PFSK-1 (cell line): ENCODE data around the gene KLF6.

Experiments
- POLR2AphosphoS5 ChIP-seq: IDR thresholded peaks from 2 replicates; pipeline ENCODE4 v1.6.1; 2012; ENCODE audit warnings: low read depth, mild to moderate bottlenecking, control low read depth, low read length, moderate library complexity
- REST ChIP-seq, 2 experiments: IDR thresholded peaks; 2 replicates each; pipeline versions ENCODE4 v1.6.1 to v1.8.0; 2011 to 2012; ENCODE audit warnings: low read depth in 2 of 2, low read length in 2 of 2, control low read depth in 1 of 2, inconsistent platforms in 1 of 2, mild to moderate bottlenecking in 1 of 2, moderate library complexity in 1 of 2; ENCODE audit not compliant: insufficient read depth in 1 of 2
- SIN3A ChIP-seq: IDR thresholded peaks from 2 replicates; pipeline ENCODE4 v1.6.1; 2012; ENCODE audit warnings: mild to moderate bottlenecking, low read length, moderate library complexity, borderline replicate concordance; ENCODE audit not compliant: insufficient read depth
- TAF1 ChIP-seq: IDR thresholded peaks from 2 replicates; pipeline ENCODE4 v1.6.1; 2012; ENCODE audit warnings: low read length, control low read depth, borderline replicate concordance; ENCODE audit not compliant: insufficient read depth

DNA sequence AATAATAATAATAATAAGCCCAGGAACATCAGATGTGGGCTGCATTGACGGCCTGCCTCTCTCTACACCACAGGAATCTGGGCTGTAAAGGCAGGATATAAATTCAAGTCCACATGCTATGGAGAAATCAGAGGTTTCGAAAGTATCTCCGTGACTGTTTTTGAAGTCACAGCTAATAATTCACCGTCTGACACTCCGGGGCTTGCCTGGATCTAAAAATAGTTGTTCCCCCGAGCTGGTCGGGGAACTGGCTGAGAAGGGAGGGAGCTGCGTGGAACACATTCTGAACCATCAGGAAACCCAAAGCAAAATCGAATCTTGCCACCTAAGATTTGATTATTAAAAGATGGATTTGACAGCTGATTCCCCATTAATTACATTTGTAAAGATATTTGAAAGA, 35.4 kb downstream of the KLF6 start:
- TF ChIP-seq TAF1, result no peak
- no peak for TF ChIP-seq POLR2AphosphoS5
- no peak for TF ChIP-seq SIN3A
- no peak for TF ChIP-seq REST (IDR thresholded peaks at IDR 0.05; ENCODE audit: insufficient read depth in 1 of 2, low read depth in 2 of 2, low read length in 2 of 2)
